GM18517 (cell line): Measurements from ENCODE around the gene SCN11A.

ENCODE experiments used
- ATAC-seq: cut with Tn5 transposase; IDR thresholded peaks from one replicate; pipeline ENCODE4 v1.9.1; 2021; ENCODE audit warnings: mild to moderate bottlenecking, moderate library complexity; ENCODE audit not compliant: unreplicated experiment

Gene SCN11A

GRCh38 chr3:39051649-39052561 is at the start of gene SCN11A, which contains the start of gene WDR48:
SCN11A (minus strand) TSS chr3:39051944; CDS start chr3:38950362, 101,582 bp downstream.
WDR48 (plus strand) TSS chr3:39052016; CDS start chr3:39052026, 10 bp downstream.
- peak; percentile 98 for ATAC-seq

GRCh38 chr3:39101022-39101689 is 49.4 kb upstream of the SCN11A start:
- no peak for ATAC-seq

- no peak for ATAC-seq
Measured at GRCh38 chr3:39100500-39100886, 48.7 kb upstream of the SCN11A start.

GRCh38 chr3:39099738-39100499 is 48.2 kb upstream of the SCN11A start:
- no peak for ATAC-seq

DNA sequence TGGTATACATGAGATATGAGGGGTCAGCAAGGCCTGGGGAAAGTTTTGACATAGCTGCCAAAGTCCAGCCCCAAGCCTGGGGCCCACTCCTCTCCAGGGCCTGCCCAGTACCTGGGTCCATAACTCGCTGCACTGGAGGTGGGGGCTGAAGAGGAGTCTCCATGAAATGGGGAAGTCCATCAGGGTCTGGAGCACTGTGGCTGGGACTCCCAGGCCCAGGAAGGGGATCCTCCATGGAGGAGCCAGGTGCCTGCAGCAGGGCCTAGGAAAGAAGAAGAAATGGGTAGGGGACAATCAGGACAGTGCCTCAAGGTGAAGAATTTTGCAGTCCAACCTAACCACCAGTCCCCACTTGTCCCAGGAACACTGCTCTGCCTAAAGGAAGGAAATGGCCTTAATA is 47.5 kb upstream of the SCN11A start:
- no peak for ATAC-seq

GRCh38 chr3:39098473-39099000 is 46.8 kb upstream of the SCN11A start:
- ATAC-seq = no peak

DNA sequence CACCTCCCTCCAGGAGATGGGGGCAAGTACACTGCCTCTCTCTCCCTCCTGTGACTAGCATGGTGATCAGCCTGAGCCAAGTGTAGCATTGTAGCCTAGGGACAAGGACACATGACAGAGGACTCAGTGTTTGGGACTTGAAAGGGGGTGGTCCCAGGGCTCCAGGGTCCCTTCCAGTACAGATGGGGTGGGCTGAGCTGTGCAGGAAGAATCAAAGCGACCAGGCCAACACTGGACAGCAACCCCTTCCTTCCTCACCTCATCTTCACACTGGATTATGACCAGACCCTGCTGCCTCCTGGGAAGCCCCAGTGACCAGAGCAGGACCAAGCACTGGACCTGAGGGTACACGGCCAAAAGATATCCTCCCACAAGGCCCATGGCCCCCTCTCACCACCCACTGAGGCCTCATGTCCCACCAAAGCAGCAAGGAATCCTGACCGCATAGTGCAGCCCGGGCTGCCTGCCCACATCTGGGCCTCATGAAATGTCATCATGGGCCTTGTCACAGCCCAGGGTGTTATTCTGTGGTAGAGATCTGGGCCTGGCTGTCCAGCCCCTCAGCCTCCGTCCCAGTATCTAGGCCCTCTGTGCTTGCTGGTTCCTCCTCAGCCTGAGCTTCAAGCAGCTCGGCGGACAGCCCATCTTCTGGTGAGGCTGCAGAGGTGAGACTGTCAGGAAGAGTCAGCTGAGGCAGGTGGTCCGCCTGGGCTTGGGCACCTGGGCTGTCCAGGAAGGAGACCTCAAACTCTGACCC is 46.1 kb upstream of the SCN11A start:
- no peak for ATAC-seq

GRCh38 chr3:39096775-39097174 is 45.0 kb upstream of the SCN11A start:
- no peak for ATAC-seq

GRCh38 chr3:39095778-39096177 is 44.0 kb upstream of the SCN11A start:
- no peak for ATAC-seq

DNA sequence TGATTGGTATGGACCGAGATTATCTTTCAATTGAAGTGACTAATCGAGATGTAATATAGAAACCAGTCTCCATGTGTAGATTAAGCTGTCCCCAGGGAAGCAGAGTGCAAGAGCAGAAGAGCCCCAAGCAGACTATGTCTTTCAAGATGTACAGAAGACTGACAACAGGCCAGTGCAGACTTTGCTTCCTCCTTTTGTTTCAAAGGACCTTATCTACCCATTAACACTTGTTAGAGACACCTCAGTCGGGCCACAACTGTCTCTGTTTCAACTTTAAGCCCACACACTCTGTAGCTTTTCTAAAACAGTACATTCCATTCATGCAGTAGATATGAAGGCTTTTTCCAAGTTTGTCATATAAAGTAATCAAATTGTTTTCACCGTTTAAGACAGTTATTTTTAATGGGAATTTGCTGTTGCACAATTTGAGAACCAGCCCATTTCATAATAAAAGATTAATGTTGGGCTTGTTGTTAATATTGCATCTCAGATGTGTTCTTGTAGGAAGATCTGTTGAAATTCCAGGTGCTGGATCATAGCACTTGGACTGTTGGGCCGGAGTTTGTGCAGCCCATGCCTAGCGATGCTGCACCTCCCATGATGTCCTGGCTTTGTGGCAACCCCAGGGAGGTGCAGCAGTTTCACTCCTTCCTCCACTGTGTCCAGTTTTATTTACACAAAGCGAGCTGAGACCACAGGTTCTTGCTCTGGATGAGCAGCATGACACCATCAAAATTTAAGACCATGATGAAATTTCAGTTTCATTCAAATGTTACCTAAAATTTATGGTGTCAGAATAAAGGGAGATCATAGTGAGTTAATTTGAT is 43.3 kb upstream of the SCN11A start:
- ATAC-seq = no peak

- no peak for ATAC-seq
Measured at GRCh38 chr3:39090922-39091321, 39.2 kb upstream of the SCN11A start.

- no peak for ATAC-seq
Measured at GRCh38 chr3:39088889-39089288, 37.1 kb upstream of the SCN11A start.

DNA sequence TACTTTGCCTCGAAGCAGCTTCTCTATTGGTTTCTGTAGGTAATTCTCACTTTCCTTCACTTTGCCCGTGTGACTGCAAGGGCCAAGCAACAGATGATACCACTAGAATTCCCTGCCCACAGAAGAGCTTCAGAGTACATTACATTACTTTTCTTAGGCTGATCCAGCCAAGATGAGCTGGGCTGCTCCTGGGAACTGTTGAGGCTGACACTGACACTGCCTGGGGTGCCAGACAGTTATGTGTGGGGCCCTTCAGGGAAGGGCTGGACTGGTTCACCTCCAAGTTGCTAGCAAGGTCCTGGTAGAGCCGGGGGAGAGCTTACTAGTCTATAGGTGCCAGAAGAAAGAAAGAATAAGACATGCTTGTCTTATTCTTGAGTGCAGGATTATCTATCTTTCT is 36.7 kb upstream of the SCN11A start:
- no peak for ATAC-seq

GRCh38 chr3:39086144-39086543 is 34.4 kb upstream of the SCN11A start:
- no peak for ATAC-seq

- no peak for ATAC-seq
Measured at GRCh38 chr3:39082666-39083313, 31.0 kb upstream of the SCN11A start.

DNA sequence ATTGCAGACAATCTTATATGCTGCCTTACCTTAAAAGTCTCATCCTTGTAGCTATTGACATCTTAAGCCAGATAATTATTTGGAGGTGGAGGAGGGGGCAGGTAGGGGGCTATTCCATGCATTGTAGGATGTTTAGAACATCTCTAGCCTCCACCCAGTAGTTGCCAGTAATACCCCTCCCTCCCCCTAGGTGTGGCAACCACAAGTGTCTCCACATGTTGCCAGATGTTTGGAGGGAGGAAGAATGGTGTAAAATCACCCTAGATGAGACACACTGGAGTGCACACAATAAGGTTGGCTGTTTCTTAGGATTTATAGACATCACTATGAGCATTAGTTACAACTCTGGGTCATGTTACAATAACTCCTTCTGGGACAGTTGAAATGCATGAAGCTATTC is 28.3 kb upstream of the SCN11A start:
- no peak for ATAC-seq

DNA sequence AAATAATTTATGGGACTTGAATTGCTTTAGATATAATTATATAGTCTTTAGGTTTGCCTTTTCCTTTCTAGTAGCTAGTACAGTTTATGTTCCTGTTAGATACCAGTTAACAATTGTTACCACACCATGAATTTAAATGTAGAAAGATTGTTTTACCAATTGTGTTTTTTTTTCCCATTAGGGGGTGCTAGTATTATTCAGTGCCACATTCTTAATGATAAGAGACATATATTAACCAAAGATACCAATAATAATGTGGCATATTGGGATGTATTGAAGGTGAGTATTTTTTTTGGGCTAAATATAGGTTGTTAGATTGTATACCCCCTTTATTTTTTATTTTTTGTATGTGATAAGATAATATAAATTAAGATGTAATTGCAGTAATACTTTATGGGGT is 27.8 kb upstream of the SCN11A start:
- ATAC-seq = no peak

DNA sequence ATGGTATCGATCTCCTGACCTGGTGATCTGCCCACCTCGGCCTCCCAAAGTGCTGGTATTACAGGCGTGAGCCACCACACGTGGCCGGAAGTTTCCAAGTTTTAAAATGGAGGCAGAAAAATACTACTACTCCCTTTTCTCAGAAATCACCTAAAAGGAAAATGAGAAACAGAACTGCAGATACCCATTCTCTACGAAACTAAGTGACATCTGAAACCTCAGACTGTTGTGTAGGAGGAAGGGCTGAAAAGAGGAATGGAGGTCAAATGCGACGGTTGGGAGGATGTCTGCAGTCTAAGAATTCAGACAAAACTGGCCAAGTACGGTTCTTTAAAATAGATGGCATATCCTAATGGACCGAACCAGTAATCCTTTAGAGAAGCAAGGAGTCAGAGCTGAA is 24.2 kb upstream of the SCN11A start:
- ATAC-seq = no peak

DNA sequence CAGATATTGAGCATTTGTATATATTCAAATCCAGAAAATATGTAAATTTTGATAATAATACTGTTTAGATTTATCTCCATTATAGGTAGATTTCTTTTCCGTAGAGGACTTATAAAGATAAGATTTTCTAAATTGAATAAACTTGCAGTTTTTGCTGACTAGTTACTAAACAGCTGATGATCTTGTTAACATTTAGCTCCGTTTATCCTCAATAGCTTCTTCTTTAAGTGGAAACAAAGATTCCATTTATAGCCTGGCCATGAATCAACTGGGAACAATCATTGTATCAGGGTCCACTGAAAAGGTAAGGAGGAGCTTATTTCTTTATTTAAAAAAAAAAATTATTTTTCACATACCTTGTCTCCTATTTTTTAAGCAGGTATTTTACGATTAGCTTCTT is 16.8 kb upstream of the SCN11A start:
- no peak for ATAC-seq
